ENCODE measurements around the gene MYADM. TPM values are rescaled to one million over a fixed set of nuclear protein-coding genes. Genes with fewer than 3 reads are reported as not detected.

The MYADM gene
- total RNA-seq, 2 experiments from 2014 or later, result 107 to 122 TPM

GRCh38 chr19:53881482-53882390 is 14.1 kb downstream of the MYADM start, which contains the start of gene PRKCG:
Gene PRKCG, plus strand, starts transcription at chr19:53882197. Its CDS starts 298 bp downstream, at chr19:53882495.
- peaks cover 32% of the 10 kb centered on the region for H3K4me1 Mint-ChIP-seq
- H3K4me3 Mint-ChIP-seq, result peak within 1 kb of the TSS; percentile 38
- CTCF ChIA-PET, result interaction anchor here (1.0 to 1.7 kb wide), 4 partner anchors 11 to 20 kb away, joined by 3 to 7 read pairs (median 4); no protein-coding TSS in a partner anchor
- peaks cover 35% of the 10 kb centered on the region for H3K27me3 Mint-ChIP-seq
- H3K9me3 Mint-ChIP-seq, result no peaks in the 10 kb centered on the region
- peak; percentile 68 for DNase-seq
- H3K27ac Mint-ChIP-seq, result no peak within 1 kb of the TSS
- peaks cover 7% of the 10 kb centered on the region for H3K36me3 Mint-ChIP-seq (ENCODE audit: low read depth)
- POLR2A ChIA-PET, result no interaction called here

GRCh38 chr19:53882391-53883050 is 14.8 kb downstream of the MYADM start:
- Mint-ChIP-seq H3K27ac (no peak overlapping the region), H3K4me1 (peaks cover 24% of the 10 kb centered on the region), H3K36me3 (ENCODE audit: low read depth) (no peaks in the 10 kb centered on the region), H3K9me3 (no peaks in the 10 kb centered on the region), H3K27me3 (peaks cover 35% of the 10 kb centered on the region), H3K4me3 (peak overlapping the region; percentile 38)
- CTCF ChIA-PET, result interaction anchor here (1.0 to 1.7 kb wide), 4 partner anchors 12 to 19 kb away, joined by 3 to 7 read pairs (median 4); no protein-coding TSS in a partner anchor
- no peak for DNase-seq
- POLR2A ChIA-PET, result no interaction called here

- Mint-ChIP-seq H3K4me3 (no peak overlapping the region), H3K4me1 (peaks cover 17% of the 10 kb centered on the region), H3K36me3 (ENCODE audit: low read depth) (no peaks in the 10 kb centered on the region), H3K27ac (no peak overlapping the region), H3K27me3 (peaks cover 35% of the 10 kb centered on the region), H3K9me3 (no peaks in the 10 kb centered on the region)
- CTCF ChIA-PET, result interaction anchor here (1.2 kb wide), 1 partner anchor 40 kb away, joined by 3 read pairs; no protein-coding TSS in a partner anchor
- peak; percentile 26 for DNase-seq
- POLR2A ChIA-PET, result no interaction called here
Observed at GRCh38 chr19:53883231-53883661, 15.6 kb downstream of the MYADM start.

- H3K27ac Mint-ChIP-seq, result no peak overlapping the region
- ChIA-PET CTCF (interaction anchor here (1.2 kb wide), 1 partner anchor 40 kb away, joined by 3 read pairs; no protein-coding TSS in a partner anchor), POLR2A (no interaction called here)
- H3K9me3 Mint-ChIP-seq, result no peaks in the 10 kb centered on the region
- H3K36me3 Mint-ChIP-seq (ENCODE audit: low read depth), result no peaks in the 10 kb centered on the region
- peaks cover 13% of the 10 kb centered on the region for H3K4me1 Mint-ChIP-seq
- DNase-seq, result no peak
- no peak overlapping the region for H3K4me3 Mint-ChIP-seq
- H3K27me3 Mint-ChIP-seq, result peaks cover 35% of the 10 kb centered on the region
Observed at GRCh38 chr19:53883741-53884140, 16.1 kb downstream of the MYADM start.

GRCh38 chr19:53884256-53884655 is 16.6 kb downstream of the MYADM start:
- no peak for DNase-seq
- POLR2A ChIA-PET, result no interaction called here
- H3K4me3 Mint-ChIP-seq, result no peak overlapping the region
- H3K36me3 Mint-ChIP-seq (ENCODE audit: low read depth), result no peaks in the 10 kb centered on the region
- H3K4me1 Mint-ChIP-seq, result peaks cover 9% of the 10 kb centered on the region
- no peaks in the 10 kb centered on the region for H3K9me3 Mint-ChIP-seq
- peaks cover 35% of the 10 kb centered on the region for H3K27me3 Mint-ChIP-seq
- CTCF ChIA-PET, result interaction anchor here (1.2 kb wide), 1 partner anchor 41 kb away, joined by 3 read pairs; no protein-coding TSS in a partner anchor
- H3K27ac Mint-ChIP-seq, result no peak overlapping the region

GRCh38 chr19:53885036-53885435 is 17.4 kb downstream of the MYADM start:
- H3K27me3 Mint-ChIP-seq, result peaks cover 35% of the 10 kb centered on the region
- H3K4me1 Mint-ChIP-seq, result peaks cover 12% of the 10 kb centered on the region
- CTCF ChIA-PET, result no interaction called here
- no peak overlapping the region for H3K4me3 Mint-ChIP-seq
- no peaks in the 10 kb centered on the region for H3K36me3 Mint-ChIP-seq (ENCODE audit: low read depth)
- H3K9me3 Mint-ChIP-seq, result no peaks in the 10 kb centered on the region
- DNase-seq, result no peak
- POLR2A ChIA-PET, result no interaction called here
- H3K27ac Mint-ChIP-seq, result no peak overlapping the region

- no peak overlapping the region for H3K4me3 Mint-ChIP-seq
- H3K27me3 Mint-ChIP-seq, result no peaks in the 10 kb centered on the region
- H3K4me1 Mint-ChIP-seq, result peaks cover 5% of the 10 kb centered on the region
- POLR2A ChIA-PET, result no interaction called here
- DNase-seq, result no peak
- CTCF ChIA-PET, result no interaction called here
- no peaks in the 10 kb centered on the region for H3K36me3 Mint-ChIP-seq (ENCODE audit: low read depth)
- H3K9me3 Mint-ChIP-seq, result no peaks in the 10 kb centered on the region
- H3K27ac Mint-ChIP-seq, result no peak overlapping the region
Observed at GRCh38 chr19:53892301-53892980, 24.8 kb downstream of the MYADM start.

- ChIA-PET CTCF (interaction anchor here (0.5 kb wide), 1 partner anchor 180 kb away, joined by 3 read pairs; no protein-coding TSS in a partner anchor), POLR2A (no interaction called here)
- H3K4me1 Mint-ChIP-seq, result peaks cover 5% of the 10 kb centered on the region
- no peaks in the 10 kb centered on the region for H3K36me3 Mint-ChIP-seq (ENCODE audit: low read depth)
- peaks cover 2% of the 10 kb centered on the region for H3K27me3 Mint-ChIP-seq
- no peak for DNase-seq
- no peak overlapping the region for H3K27ac Mint-ChIP-seq
- no peak overlapping the region for H3K4me3 Mint-ChIP-seq
- H3K9me3 Mint-ChIP-seq, result no peaks in the 10 kb centered on the region
Observed at GRCh38 chr19:53892981-53893325, 25.3 kb downstream of the MYADM start.

- no peaks in the 10 kb centered on the region for H3K9me3 Mint-ChIP-seq
- peak overlapping the region; percentile 13 for H3K27ac Mint-ChIP-seq
- H3K4me1 Mint-ChIP-seq, result peaks cover 12% of the 10 kb centered on the region
- ChIA-PET POLR2A (no interaction called here), CTCF (interaction anchor here (1.1 kb wide), 1 partner anchor 13 kb away, joined by 3 read pairs; the partner anchor contains the start of gene PRKCG)
- no peaks in the 10 kb centered on the region for H3K36me3 Mint-ChIP-seq (ENCODE audit: low read depth)
- DNase-seq, result no peak
- peaks cover 6% of the 10 kb centered on the region for H3K27me3 Mint-ChIP-seq
- no peak overlapping the region for H3K4me3 Mint-ChIP-seq
Observed at GRCh38 chr19:53894707-53895106, 27.0 kb downstream of the MYADM start.

GRCh38 chr19:53896682-53897081 is 29.0 kb downstream of the MYADM start:
- H3K9me3 Mint-ChIP-seq, result no peaks in the 10 kb centered on the region
- H3K4me1 Mint-ChIP-seq, result peaks cover 7% of the 10 kb centered on the region
- no peaks in the 10 kb centered on the region for H3K36me3 Mint-ChIP-seq (ENCODE audit: low read depth)
- H3K27ac Mint-ChIP-seq, result no peak overlapping the region
- DNase-seq, result no peak
- POLR2A ChIA-PET, result no interaction called here
- no peak overlapping the region for H3K4me3 Mint-ChIP-seq
- H3K27me3 Mint-ChIP-seq, result peaks cover 6% of the 10 kb centered on the region
- CTCF ChIA-PET, result interaction anchor here (0.5 kb wide), 1 partner anchor 734 kb away, joined by 4 read pairs; no protein-coding TSS in a partner anchor

GRCh38 chr19:53897459-53897858 is 29.8 kb downstream of the MYADM start:
- H3K36me3 Mint-ChIP-seq (ENCODE audit: low read depth), result no peaks in the 10 kb centered on the region
- peaks cover 6% of the 10 kb centered on the region for H3K27me3 Mint-ChIP-seq
- H3K27ac Mint-ChIP-seq, result no peak overlapping the region
- POLR2A ChIA-PET, result no interaction called here
- no peak for DNase-seq
- no peaks in the 10 kb centered on the region for H3K9me3 Mint-ChIP-seq
- CTCF ChIA-PET, result interaction anchor here (0.5 to 0.7 kb wide), 2 partner anchors 282 to 735 kb away, joined by 3 to 4 read pairs; no protein-coding TSS in a partner anchor
- H3K4me1 Mint-ChIP-seq, result peaks cover 7% of the 10 kb centered on the region
- H3K4me3 Mint-ChIP-seq, result no peak overlapping the region

GRCh38 chr19:53898166-53898565 is 30.5 kb downstream of the MYADM start:
- H3K9me3 Mint-ChIP-seq, result no peaks in the 10 kb centered on the region
- DNase-seq, result no peak
- no peak overlapping the region for H3K4me3 Mint-ChIP-seq
- H3K27ac Mint-ChIP-seq, result no peak overlapping the region
- H3K36me3 Mint-ChIP-seq (ENCODE audit: low read depth), result no peaks in the 10 kb centered on the region
- ChIA-PET CTCF (interaction anchor here (0.7 kb wide), 1 partner anchor 281 kb away, joined by 3 read pairs; no protein-coding TSS in a partner anchor), POLR2A (no interaction called here)
- peaks cover 6% of the 10 kb centered on the region for H3K27me3 Mint-ChIP-seq
- H3K4me1 Mint-ChIP-seq, result peaks cover 7% of the 10 kb centered on the region

Data from activated CD4-positive, alpha-beta T cell treated with anti-CD3 and anti-CD28 coated beads, Interleukin-2, amount 10 ng/mL, durations not matched to agents 7 days and 5 days (primary cell).